OCI-LY7 (cell line): ENCODE measurements around the gene LRRC8E.

Source experiments
- EZH2phosphoT487 ChIP-seq: fragments of 200-600 bp; sonication (generic); IDR thresholded peaks from 2 replicates; pipeline ENCODE4 v1.6.1; 2018; ENCODE audit warnings: low read depth, borderline replicate concordance, mild to moderate bottlenecking, mixed run types, antibody characterized with exemption, low read length, moderate library complexity, mixed read lengths
- TF ChIP-seq, protein P1 (sequence below): fragments of 200-600 bp; sonication (generic); conservative IDR thresholded peaks from 2 replicates; pipeline ENCODE4 v1.5.1; 2014; ENCODE audit warnings: mild to moderate bottlenecking, antibody characterized with exemption, low read length, moderate library complexity, mixed read lengths

DNA sequence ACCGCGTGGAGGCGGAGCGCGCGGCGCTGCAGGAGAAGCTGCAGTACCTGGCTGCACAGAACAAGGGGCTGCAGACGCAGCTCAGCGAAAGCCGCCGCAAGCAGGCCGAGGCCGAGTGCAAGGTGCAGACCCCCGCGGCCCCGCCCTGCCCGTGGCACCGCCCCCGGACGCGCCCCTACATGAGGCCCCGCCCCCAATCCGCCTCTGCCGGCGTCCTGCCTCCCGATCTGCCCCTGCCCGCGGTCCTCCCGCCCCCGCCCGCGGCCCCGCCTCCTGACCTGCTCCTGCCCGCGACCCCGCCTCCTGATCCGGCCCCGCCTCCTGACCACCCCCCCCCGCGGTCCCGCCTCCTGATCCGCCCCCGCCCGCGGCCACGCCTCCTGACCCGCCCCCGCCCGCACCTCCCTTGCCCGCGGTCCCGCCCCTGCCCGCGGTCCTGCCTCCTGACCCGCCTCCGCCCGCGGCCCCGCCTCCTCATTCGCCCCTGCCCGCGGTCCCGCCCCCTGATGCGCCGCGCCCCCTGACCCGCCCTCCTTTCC lies 25.8 kb upstream of the LRRC8E start:
- TF ChIP-seq, protein P1, sequence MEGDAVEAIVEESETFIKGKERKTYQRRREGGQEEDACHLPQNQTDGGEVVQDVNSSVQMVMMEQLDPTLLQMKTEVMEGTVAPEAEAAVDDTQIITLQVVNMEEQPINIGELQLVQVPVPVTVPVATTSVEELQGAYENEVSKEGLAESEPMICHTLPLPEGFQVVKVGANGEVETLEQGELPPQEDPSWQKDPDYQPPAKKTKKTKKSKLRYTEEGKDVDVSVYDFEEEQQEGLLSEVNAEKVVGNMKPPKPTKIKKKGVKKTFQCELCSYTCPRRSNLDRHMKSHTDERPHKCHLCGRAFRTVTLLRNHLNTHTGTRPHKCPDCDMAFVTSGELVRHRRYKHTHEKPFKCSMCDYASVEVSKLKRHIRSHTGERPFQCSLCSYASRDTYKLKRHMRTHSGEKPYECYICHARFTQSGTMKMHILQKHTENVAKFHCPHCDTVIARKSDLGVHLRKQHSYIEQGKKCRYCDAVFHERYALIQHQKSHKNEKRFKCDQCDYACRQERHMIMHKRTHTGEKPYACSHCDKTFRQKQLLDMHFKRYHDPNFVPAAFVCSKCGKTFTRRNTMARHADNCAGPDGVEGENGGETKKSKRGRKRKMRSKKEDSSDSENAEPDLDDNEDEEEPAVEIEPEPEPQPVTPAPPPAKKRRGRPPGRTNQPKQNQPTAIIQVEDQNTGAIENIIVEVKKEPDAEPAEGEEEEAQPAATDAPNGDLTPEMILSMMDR, result no peak
- no peak for TF ChIP-seq EZH2phosphoT487
